OCI-M1 (cell line): ENCODE data around the gene RPL19.

ENCODE experiments used
- DNase-seq: peaks from one replicate; lab custom pipeline; 2025; lab: John Stamatoyannopoulos, UW

The RPL19 gene

GRCh38 chr17:39173080-39173479 is 27.0 kb upstream of the RPL19 start:
- DNase-seq: no peak

GRCh38 chr17:39173526-39174274 is 26.4 kb upstream of the RPL19 start:
- no peak for DNase-seq

GRCh38 chr17:39174920-39175694 is 25.0 kb upstream of the RPL19 start:
- DNase-seq: peak; percentile 72

- DNase-seq: no peak
Measured at GRCh38 chr17:39175695-39176093, 24.4 kb upstream of the RPL19 start.

GRCh38 chr17:39177256-39177655 is 22.8 kb upstream of the RPL19 start:
- DNase-seq: no peak

- no peak for DNase-seq
Measured at GRCh38 chr17:39178536-39178935, 21.5 kb upstream of the RPL19 start.

- no peak for DNase-seq
Measured at GRCh38 chr17:39181303-39181702, 18.8 kb upstream of the RPL19 start.

- DNase-seq: no peak
Measured at GRCh38 chr17:39183045-39183444, 17.0 kb upstream of the RPL19 start.

GRCh38 chr17:39183720-39184119 is 16.4 kb upstream of the RPL19 start:
- no peak for DNase-seq

- no peak for DNase-seq
Measured at GRCh38 chr17:39186481-39187002, 13.5 kb upstream of the RPL19 start.

GRCh38 chr17:39187152-39187830 is 12.8 kb upstream of the RPL19 start:
- DNase-seq: no peak

GRCh38 chr17:39191750-39192510 is 8.2 kb upstream of the RPL19 start:
- DNase-seq: no peak

- no peak for DNase-seq
Measured at GRCh38 chr17:39192901-39193300, 7.2 kb upstream of the RPL19 start.

- no peak for DNase-seq
Measured at GRCh38 chr17:39193346-39193745, 6.7 kb upstream of the RPL19 start.

- no peak for DNase-seq
Measured at GRCh38 chr17:39194089-39194984, 5.7 kb upstream of the RPL19 start.

- DNase-seq: no peak
Measured at GRCh38 chr17:39194985-39195524, 5.0 kb upstream of the RPL19 start.

GRCh38 chr17:39195568-39196160 is 4.4 kb upstream of the RPL19 start:
- no peak for DNase-seq

GRCh38 chr17:39196241-39196807 is 3.8 kb upstream of the RPL19 start:
- no peak for DNase-seq

- no peak for DNase-seq
Measured at GRCh38 chr17:39196808-39197291, 3.2 kb upstream of the RPL19 start.
